GM19452 (cell line): ENCODE measurements around the gene RSAD2.
A peak's percentile ranks its signal among the peaks of the same experiment; 100 is the strongest.
"Not testable (repeated sequence)": the region's sequence is repeated elsewhere in the genome, so short reads cannot be mapped to it uniquely, and the experiment has no call there.

Experiments used
- ATAC-seq: cut with Tn5 transposase; IDR thresholded peaks from one replicate; pipeline ENCODE4 v1.9.1; 2021; ENCODE audit not compliant: unreplicated experiment

The RSAD2 gene

DNA sequence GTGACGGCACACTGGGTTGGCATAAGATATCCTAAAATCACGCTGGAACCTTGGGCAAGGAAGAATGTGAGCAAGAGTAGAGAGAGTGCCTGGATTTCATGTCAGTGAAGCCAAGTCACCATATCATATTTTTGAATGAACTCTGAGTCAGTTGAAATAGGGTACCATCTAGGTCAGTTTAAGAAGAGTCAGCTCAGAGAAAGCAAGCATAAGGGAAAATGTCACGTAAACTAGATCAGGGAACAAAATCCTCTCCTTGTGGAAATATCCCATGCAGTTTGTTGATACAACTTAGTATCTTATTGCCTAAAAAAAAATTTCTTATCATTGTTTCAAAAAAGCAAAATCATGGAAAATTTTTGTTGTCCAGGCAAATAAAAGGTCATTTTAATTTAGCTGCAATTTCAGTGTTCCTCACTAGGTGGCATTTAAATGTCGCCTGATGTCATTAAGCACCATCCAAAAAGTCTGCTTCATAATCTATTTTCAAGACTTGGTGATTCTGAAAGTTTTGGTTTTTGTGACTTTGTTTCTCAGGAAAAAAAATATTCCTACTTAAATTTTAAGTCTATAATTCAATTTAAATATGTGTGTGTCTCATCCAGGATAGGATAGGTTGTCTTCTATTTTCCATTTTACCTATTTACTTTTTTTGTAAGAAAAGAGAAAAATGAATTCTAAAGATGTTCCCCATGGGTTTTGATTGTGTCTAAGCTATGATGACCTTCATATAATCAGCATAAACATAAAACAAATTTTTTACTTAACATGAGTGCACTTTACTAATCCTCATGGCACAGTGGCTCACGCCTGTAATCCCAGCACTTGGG lies 19.6 kb downstream of the RSAD2 start:
- ATAC-seq, result no peak

DNA sequence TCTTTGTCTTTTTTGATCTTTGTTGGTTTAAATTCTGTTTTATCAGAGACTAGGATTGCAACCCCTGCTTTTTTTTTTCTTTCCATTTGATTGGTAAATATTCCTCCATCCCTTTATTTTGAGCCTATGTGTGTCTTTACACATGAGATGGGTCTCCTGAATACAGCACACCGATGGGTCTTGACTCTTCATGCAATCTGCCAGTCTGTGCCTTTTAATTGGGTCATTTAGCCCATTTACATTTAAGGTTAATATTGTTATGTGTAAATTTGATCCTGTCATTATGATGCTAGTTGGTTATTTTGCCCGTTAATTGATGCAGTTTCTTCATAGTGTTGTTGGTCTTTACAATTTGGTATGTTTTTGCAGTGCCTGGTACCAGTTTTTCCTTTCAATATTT lies 25.0 kb downstream of the RSAD2 start:
- ATAC-seq, result not testable (repeated sequence)

DNA sequence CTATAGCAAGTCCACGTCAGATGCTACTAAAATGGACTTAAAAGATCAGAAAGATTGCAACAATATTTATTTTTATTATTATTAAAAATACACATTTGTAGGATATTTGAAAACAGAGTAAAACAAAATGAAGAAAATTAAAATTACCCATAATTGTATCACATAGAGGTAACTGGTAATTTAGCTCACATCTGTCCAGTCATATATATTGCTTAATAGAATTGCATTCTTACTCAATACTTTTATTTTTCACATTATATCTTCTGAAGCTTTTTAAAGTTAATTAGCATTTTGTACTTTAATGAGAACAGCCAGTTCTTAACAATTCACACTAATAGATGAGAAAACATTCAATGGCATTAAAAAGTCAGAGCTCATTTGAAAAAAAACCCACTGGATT lies 28.1 kb downstream of the RSAD2 start:
- ATAC-seq, result no peak

DNA sequence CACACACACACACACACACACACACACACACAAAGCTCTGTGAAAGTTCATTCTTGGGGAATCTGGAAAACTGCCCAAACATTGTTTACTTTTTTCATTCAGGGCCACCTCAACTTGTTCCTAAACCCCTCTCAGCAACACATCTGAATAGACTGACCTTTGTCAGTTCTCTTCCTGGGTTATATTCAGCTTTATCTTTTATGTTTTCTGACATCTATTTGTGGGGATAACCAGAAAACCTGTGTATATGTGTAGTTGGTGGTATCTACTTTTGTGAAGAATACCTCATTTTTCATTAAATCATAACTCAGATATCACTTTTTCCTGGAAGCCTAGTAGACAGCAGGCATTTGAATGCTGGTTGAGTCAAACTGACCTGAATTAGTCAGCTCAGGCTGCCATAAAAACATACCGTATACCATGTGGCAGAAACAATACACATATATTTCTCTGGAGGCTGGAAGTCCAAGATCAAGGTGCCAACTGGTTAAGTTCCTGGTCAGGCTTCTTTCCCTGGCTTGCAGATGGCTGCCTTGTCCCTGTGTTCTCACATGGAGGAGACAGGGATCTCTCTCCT lies 28.7 kb downstream of the RSAD2 start:
- ATAC-seq, result no peak

DNA sequence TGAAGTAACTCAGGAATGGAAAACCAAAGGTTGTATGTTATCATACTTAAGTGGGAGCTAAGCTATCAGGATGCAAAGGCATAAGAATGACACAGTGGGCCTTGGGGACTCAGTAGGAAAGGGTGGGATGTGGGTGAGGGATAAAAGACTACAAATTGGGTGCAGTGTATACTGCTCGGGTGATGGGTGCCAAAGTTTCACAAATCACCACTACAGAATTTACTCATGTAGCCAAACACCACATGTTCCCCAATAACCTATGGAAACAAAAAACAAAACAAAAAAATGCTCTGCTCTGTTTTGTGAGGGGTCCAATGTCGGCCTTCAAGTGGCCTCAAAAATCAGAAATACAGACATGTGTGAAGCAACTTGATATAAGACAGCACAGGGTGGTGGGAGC lies 30.7 kb downstream of the RSAD2 start:
- ATAC-seq, result no peak

DNA sequence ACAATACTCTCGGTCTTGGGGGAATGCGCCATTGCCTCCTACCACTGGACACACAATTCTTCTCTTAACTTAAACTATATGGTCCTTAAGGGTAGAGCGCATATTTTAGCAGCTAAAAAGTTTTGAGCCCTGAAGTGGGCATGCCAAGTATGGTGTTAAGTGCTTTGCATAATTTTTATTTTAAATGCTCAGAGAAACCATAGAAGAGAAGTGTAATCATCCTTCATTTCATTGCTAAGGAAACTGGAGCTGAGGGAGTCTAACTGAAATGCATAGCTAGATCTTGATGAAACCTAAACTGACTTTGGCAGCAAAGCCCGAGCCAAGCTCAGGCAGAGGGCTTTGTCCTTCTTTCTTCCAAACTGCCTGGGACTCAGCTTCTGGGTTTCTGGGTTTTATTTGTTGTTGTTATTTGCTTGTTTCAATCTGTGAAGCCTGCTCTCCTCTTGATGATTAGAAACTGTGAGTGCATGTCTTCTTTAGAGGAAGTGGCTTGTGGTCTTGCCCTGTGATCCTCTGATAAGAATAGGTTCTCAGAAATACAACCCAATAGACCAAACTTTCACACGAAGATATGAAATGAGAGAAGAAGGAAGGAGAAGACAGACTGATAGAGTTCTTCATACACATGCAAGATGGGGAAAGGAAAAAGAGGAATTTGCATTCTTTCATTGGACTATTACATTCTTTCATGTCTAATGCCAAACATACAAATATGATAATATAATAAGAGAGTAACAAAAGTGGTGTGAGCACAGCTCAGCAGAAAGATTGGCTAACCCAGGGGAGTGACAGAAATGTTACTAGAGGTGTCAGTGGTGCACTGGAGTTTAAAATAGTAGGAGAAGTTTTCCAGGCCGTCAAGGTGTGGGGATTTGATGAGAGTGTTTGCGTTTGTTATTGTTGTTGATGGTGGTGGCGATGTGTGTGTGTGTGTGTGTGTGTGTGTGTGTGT lies 32.1 kb downstream of the RSAD2 start:
- peak; percentile 99 for ATAC-seq

DNA sequence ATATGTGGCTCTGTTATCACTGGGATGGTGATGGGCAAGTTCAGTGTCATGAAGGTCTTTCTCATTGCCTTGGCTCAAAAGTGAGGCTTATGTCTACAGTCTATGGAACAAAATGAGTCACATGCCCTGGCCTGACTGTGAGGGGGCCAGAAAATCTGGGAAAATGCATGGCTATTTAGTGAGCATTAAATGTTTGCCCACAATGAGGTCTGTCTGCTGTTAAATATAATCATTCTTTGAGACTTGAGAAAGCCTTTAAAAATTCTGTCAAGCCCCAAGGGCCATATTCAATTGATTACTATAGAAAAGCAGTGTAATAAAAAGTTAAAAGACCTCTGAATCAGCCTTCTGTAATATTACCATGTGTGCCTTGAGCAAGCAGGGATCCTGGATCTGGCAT lies 34.1 kb downstream of the RSAD2 start:
- no peak for ATAC-seq

DNA sequence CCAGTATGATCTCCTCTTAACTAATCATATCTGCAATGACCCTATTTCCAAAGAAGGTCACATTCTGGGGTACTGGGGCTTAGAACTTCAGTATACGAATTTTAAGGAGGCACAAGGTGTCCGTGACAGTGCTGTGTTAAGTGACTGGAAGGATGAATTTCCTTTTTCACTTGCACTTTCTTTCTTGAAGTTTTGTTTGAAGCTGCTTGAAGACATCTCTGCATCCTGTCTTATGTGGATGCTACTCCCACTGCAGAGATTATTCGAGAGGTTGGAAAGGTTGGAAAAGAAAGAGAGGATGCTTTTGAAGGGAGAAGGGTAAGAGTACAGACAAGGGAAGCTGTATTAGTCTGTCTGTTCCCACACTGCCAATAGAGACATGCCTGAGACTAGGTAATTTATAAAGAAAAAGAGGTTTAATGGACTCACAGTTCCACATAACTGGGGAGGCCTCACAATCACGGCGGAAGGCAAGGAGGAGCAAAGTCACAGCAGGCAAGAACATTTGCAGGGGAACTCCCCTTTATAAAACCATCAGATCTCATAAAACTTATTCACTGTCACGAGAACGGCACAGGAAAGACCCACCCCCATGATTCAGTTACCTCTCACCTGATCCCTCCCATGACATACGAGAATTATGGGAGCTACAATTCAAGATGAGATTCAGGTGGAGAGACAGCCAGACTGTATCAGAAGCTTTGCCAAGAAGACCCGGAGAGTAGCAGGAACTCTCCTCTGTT lies 36.0 kb downstream of the RSAD2 start:
- no peak for ATAC-seq

DNA sequence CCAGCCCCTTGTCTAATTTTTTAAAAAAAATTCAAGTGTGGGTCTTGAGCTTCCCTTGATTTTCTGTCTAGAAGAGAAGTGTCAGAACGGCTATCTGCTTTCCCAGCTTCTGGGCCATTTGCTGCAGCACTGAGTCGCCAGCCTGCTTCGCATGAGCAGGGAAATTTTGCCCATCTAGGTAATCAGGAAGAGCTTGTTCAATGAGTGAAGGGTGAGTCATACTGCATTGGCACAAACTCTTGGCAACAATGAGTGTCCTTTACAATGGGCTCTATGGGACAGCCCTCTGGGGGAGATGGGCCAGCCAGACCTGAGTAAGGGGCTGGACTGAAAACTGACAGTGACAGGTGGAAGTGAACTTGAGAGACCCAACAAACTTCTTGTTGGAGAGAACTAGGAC lies 37.3 kb downstream of the RSAD2 start:
- no peak for ATAC-seq

DNA sequence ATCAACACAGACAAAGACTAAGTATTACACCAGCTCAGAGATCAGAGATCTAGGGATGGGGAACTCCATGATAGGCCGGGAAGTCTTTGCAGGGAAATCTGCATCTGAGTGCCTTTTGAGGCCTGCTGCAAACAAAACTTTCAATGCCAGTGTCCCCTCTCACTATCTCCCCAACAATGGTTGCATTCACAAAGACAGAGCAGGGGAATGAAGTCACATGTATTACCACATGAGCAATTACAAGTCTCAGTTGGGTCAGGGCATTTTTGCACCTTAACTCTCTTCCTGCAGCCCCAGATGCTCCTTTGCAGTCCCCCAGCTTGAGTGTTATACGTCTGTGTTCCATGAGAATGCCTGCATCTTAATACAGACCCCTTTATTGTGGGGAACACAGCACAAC lies 37.8 kb downstream of the RSAD2 start:
- ATAC-seq, result no peak

DNA sequence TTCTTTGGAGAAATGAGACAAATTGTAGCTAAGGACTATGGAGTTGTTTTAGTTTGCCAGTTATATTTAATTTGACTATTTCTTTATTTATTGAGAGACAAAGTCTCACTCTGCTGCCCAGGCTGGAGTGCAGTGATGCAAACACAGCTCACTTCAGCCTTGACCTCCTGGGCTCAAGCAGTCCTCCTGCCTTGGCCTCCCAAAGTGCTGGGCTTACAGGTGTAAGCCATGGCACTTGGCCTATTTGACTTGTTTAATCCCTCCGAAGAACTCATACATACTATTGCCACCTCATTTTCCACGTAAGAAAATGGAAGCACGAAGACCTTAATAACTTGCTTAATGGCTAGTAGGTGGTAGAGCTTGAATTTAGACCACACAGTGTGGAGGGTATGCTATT lies 38.6 kb downstream of the RSAD2 start:
- ATAC-seq, result no peak

DNA sequence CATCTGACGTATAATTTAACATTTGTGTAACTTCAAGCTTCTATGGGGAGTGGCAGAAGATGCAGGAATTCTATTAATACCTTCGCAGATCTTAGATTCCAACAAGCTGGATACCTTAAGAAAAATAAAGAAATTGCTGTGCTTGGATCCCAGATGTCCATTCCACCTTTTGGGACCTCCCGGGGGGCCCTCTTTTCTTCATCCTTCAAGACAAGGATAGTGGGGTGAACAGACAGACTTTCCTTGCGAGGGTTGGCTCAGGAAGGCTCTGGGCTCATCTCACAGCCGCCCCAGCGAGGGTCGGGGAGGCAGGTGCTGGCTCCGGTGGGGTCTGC lies 39.1 kb downstream of the RSAD2 start:
- ATAC-seq, result no peak

DNA sequence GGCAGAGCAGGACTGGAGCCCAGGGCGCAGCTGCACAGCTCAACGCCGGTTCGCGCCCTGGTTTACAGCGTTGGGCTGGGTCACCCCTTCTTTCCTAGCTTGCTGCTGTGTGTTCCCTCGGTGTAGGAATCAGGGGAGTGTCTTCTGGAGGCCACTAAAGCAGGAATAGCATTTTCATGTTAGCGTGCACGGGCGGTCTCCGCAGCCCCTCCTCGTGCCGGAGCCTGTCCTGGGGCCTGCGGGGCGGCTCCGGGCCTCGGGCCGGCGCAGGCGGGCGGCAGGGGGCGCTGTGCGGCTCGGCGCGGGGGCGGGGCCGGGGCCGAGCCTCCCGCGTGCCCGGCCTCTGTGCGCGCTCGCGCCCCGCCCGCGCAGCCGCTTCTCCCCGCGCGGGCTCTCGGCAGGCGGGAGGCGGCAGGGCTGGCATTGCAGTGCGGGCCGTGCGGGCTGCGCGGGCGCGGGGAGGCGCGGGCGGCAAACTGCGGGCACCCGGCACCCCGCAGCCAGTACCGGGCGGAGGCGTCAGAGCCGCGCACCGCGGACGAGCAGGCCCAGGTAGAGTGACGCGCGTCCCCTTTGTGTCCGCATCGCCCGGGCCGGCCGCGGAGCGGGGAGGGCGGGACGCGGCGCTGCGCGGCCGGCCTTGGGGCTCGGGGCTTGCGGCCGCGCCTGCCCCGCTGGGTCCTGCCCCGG lies 39.6 kb downstream of the RSAD2 start, which contains the start of gene RNF144A:
TSS of gene RNF144A (plus strand) at position 342 of the 690 bp plus-strand sequence. CDS start 79,515 bp downstream, outside the sequence.
- peak; percentile 88 for ATAC-seq

DNA sequence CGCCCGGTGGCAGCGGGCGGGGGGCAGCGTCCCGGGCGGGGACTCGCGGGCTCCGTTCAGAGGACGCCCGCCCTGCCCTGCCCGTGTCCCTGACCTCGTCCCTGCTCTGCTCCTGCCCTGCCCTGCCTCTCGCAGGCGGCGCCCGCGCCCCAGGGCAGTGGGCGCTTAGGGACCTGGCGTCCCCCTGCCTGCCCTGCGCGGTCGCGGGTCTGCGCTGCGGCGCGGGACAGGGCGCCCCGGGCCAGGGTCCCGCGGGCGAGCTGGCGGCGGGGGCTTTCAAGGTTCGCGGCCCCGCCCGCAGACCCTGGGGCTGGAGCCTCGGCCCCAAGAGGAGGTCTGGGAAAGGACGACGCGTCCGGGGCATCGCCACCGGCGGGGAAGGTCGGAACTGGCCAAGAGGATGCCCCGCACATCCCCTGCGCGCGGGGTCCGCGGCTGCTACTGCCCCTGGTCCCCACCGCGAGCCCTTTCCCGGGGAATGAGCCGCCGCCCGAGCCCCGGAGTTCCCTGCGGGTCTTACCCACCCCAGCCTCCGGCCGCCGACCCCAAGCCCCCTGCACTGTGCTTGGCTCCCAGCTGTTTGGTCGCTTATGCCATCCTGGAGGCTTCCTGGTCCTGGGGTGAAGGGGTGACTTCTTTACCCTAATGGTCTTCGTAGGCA lies 40.3 kb downstream of the RSAD2 start:
- ATAC-seq, result peak; percentile 14

DNA sequence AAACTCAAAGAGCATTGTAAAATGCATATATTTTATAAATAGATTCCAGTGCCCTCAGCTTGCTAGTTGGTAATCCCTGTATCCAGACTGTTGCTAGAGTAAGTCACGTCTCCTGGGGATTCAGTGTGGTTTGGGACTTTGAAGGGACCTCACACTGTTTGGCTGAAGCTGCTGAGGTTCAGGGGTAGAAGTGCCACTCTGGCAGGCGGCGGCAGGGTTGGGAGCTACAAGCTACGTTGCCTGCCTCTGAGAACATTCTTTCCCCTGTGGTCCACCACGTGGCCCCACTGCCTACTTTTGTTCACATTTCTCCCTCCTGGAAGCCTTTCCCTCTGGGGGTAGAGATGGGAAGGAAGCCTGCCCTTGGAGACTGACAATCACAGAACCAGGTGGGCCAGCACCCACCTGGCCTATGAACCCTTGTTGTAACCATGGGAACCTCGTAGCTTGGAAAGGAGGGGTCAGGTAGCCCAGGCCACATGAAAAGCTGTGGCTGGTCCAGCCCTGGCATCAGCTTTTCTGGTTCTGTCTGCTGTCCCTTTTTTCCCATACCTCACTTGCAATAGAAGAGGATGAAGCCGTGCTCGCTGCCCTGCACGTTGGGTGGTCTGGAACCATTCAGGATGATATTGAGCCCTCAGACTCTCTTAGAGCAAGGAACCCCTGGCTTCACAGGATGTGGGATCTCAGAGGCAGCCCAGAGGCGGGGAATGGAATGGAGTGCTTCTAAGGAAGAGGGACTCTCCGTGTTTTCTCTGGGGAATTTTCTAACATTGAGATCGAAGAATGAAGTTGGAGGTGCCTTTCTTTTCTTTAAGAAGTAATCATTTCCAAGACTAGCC lies 42.5 kb downstream of the RSAD2 start:
- no peak for ATAC-seq

DNA sequence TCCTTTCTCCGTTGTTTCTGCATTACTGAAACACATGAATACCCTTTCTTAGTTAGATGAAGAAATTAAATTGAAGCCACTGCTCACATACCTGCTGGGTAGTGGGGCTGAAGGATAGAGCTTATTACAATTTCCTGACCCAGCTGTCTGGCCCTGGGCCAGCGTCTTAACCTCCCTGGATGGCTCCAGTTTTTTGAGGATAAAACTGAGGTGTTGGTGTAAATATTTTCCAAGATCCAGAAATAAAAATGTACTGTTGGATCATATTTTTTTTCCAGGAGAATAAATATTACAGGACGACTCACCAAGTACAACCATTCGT lies 43.1 kb downstream of the RSAD2 start:
- no peak for ATAC-seq

DNA sequence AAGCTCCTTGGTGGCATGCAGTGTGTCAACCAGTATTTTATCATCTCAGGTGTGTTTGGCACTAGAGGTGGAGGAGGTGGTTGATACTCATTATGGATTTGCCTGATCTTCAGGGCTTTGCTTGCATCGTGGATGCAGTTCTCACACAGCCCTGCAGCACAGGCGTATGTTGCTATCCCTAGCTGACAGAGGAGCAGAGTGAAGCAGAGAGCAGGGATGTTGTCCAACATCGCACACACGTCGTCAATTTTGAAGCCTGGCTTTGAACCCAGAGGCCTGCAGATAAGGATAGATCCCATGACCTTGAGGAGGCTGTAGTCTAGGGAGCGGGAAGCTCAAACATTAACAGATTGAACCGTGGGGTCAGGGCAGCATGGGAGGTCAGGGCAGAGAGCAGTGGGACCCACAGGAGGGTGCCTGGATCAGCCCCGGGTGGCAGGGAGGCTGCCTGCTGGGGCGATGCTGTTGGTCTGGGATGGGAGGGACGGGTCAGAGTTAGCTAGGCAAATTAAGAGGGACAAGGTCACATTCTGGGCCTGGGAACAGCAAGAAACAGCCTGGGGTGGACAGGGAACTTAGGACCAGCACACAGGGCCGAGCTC lies 43.8 kb downstream of the RSAD2 start:
- ATAC-seq, result no peak

DNA sequence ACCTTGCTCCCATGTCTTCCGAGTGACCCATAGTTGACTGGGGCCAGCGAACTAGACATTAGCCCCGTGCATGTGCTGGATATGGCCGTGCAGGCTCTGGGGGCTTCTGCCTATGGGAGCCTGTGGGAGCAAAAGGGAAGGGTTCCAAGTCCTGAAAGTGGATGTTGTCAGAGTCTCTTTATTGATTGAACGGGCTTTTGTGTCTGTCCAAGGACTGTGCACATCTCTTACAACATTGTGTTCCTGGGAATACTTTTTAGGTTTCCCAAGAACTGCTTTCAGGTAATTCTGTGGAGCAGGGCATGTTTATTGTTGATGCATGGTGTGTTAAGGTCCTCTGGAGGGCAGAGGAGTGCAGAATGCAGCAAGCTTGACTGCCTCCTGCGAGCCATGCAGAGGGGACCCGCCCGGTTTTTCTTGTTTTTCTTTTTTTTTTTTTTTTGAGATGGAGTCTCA lies 44.7 kb downstream of the RSAD2 start:
- no peak for ATAC-seq

DNA sequence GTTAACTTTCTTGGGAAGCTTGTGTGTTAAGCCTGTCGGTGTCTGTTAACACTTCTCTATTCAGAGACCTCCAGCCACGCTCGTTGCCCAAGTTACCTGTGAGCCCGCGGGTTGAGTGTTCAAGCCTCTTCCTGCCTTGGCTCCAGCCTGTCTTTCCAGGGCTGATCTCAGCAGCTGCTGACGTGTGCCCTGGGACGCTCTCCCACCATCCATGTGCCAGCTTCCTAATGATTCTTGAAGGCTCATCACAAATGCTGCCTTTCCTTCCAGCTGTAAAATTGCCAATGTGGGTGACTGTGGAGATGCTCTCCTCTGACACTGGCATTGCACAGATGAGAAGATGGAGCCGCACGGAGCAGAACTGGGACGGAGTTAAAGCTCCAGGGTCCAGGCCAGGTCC lies 45.7 kb downstream of the RSAD2 start:
- ATAC-seq, result no peak
